Measurements from ENCODE around the gene SDHC.

DNA sequence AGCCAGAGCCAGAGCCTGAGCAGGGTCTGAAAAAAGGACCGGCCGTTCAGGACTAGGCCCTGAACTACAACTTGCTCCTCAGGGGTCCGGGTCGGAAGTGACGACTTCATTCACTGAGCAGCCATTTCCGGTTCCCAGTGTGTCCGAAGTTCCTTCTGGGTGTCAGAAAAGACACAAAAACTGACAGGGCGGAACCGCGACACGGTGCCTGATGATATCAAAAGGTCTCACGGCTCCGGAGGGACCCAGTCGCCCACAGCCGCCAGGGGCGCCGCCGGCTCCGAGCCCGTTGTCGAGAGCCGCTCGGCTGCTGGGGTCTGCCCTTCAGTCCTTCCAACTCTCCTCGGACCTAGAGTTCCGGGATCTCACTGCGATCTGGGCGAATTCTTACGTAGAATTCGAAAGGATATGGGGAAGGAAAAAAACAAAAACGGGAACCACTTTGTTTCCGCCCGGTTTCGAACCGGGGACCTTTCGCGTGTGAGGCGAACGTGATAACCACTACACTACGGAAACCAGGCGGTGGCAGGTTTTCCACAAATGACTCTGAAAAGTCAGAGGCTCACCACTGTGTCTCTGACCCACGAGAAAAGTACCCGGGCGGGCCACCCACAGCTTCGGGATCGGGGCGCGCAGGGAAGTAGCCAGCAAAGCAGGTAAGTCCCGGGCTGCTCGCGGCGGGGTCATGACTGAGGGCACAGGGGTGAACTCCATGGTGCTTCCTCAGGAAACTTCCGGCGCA is 85.2 kb downstream of the SDHC start:
- TF ChIP-seq, protein P1, sequence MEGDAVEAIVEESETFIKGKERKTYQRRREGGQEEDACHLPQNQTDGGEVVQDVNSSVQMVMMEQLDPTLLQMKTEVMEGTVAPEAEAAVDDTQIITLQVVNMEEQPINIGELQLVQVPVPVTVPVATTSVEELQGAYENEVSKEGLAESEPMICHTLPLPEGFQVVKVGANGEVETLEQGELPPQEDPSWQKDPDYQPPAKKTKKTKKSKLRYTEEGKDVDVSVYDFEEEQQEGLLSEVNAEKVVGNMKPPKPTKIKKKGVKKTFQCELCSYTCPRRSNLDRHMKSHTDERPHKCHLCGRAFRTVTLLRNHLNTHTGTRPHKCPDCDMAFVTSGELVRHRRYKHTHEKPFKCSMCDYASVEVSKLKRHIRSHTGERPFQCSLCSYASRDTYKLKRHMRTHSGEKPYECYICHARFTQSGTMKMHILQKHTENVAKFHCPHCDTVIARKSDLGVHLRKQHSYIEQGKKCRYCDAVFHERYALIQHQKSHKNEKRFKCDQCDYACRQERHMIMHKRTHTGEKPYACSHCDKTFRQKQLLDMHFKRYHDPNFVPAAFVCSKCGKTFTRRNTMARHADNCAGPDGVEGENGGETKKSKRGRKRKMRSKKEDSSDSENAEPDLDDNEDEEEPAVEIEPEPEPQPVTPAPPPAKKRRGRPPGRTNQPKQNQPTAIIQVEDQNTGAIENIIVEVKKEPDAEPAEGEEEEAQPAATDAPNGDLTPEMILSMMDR (IDR thresholded peaks at IDR 0.05; ENCODE audit: low read depth, low read length, missing input control): peak; percentile 25
- TF ChIP-seq RXRA (IDR thresholded peaks at IDR 0.05) (peak; percentile 76 to 85), SP1 (IDR thresholded peaks at IDR 0.05) (peak; percentile 69), YY1 (IDR thresholded peaks at IDR 0.05) (peak; percentile 95), TAF1 (conservative IDR thresholded peaks at IDR 0.05) (peak; percentile 77)
- TF ChIP-seq, protein P2, sequence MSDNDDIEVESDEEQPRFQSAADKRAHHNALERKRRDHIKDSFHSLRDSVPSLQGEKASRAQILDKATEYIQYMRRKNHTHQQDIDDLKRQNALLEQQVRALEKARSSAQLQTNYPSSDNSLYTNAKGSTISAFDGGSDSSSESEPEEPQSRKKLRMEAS (IDR thresholded peaks at IDR 0.05): peak; percentile 95
- TF ChIP-seq, protein P3, sequence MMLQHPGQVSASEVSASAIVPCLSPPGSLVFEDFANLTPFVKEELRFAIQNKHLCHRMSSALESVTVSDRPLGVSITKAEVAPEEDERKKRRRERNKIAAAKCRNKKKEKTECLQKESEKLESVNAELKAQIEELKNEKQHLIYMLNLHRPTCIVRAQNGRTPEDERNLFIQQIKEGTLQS (IDR thresholded peaks at IDR 0.05): peak; percentile 100

Data from liver (tissue), 3 donors.